GM23248 (cell line): ENCODE data around the gene ENOX2.

Experiments
- EZH2 ChIP-seq: fragments of 200-600 bp; sonication (generic); IDR thresholded peaks from 2 replicates; pipeline ENCODE4 v1.6.1; 2018; ENCODE audit warnings: antibody characterized with exemption, mild to moderate bottlenecking; ENCODE audit not compliant: insufficient read depth, poor library complexity, severe bottlenecking
- EZH2phosphoT487 ChIP-seq: fragments of 200-600 bp; sonication (generic); IDR thresholded peaks from 2 replicates; pipeline ENCODE4 v1.6.1; 2018; ENCODE audit warnings: antibody characterized with exemption, moderate library complexity, mild to moderate bottlenecking, low read depth; ENCODE audit not compliant: insufficient read depth

- no peak for TF ChIP-seq EZH2phosphoT487
- no peak for TF ChIP-seq EZH2
Measured at GRCh38 chrX:130728208-130728607, 174.8 kb downstream of the ENOX2 start.
